Measurements from ENCODE around the gene ZNF32.

GRCh38 chr10:43681721-43682120 lies 33.0 kb upstream of the ZNF32 start:
- TF ChIP-seq, protein P1, sequence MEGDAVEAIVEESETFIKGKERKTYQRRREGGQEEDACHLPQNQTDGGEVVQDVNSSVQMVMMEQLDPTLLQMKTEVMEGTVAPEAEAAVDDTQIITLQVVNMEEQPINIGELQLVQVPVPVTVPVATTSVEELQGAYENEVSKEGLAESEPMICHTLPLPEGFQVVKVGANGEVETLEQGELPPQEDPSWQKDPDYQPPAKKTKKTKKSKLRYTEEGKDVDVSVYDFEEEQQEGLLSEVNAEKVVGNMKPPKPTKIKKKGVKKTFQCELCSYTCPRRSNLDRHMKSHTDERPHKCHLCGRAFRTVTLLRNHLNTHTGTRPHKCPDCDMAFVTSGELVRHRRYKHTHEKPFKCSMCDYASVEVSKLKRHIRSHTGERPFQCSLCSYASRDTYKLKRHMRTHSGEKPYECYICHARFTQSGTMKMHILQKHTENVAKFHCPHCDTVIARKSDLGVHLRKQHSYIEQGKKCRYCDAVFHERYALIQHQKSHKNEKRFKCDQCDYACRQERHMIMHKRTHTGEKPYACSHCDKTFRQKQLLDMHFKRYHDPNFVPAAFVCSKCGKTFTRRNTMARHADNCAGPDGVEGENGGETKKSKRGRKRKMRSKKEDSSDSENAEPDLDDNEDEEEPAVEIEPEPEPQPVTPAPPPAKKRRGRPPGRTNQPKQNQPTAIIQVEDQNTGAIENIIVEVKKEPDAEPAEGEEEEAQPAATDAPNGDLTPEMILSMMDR (conservative IDR thresholded peaks at IDR 0.05 in 1 of 2, IDR thresholded peaks at IDR 0.05 in 1 of 2; ENCODE audit: low read depth in 1 of 2, low read length in 2 of 2) = no peak
- no peak for TF ChIP-seq EZH2 (IDR thresholded peaks at IDR 0.05; ENCODE audit: low read length, missing control alignments)
